Fibroblast of lung (primary cell): ENCODE measurements around the gene TUBA1B.

Experiments used
- EZH2 ChIP-seq: IDR thresholded peaks from 2 replicates; pipeline ENCODE4 v1.5.1; 2012; ENCODE audit warnings: low read length, control low read depth, mild to moderate bottlenecking; ENCODE audit errors: missing control alignments
- TF ChIP-seq, protein P1 (sequence below), 2 donors: IDR thresholded peaks in 1 of 2; conservative IDR thresholded peaks in 1 of 2; 1 replicate in 1 of 2; 2 replicates in 1 of 2; pipeline ENCODE4 v1.5.1; 2011 to 2012; ENCODE audit warnings: low read length in 2 of 2, control low read depth in 1 of 2, inconsistent platforms in 1 of 2, low read depth in 1 of 2, mild to moderate bottlenecking in 1 of 2

DNA sequence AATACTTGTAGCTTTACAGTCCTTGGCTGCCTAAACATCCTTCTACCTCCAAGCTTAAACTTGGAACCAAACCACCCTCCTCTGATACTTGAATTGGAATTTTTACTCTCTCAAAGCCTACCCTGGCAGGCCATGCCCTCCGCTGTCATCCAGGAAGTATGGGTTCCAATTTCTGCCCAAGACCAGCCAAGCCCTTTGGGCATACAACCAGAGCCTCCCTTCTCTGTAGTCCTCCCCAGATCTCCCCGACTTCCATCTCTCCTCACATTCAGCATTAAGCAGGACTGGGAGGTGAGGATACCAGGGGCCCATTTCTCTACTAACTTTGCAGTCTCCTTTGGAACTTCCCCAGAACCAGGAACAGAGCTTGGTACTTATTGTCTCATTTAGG is 36.2 kb downstream of the TUBA1B start:
- TF ChIP-seq, protein P1, sequence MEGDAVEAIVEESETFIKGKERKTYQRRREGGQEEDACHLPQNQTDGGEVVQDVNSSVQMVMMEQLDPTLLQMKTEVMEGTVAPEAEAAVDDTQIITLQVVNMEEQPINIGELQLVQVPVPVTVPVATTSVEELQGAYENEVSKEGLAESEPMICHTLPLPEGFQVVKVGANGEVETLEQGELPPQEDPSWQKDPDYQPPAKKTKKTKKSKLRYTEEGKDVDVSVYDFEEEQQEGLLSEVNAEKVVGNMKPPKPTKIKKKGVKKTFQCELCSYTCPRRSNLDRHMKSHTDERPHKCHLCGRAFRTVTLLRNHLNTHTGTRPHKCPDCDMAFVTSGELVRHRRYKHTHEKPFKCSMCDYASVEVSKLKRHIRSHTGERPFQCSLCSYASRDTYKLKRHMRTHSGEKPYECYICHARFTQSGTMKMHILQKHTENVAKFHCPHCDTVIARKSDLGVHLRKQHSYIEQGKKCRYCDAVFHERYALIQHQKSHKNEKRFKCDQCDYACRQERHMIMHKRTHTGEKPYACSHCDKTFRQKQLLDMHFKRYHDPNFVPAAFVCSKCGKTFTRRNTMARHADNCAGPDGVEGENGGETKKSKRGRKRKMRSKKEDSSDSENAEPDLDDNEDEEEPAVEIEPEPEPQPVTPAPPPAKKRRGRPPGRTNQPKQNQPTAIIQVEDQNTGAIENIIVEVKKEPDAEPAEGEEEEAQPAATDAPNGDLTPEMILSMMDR (conservative IDR thresholded peaks at IDR 0.05 in 1 of 2, IDR thresholded peaks at IDR 0.05 in 1 of 2; ENCODE audit: low read depth in 1 of 2, low read length in 2 of 2) = no peak
- TF ChIP-seq EZH2 = peak; percentile 7
